SK-N-MC (cell line): ENCODE data around the gene POLG.

Experiments used
- EZH2 ChIP-seq: fragments of 200-600 bp; sonication (generic); IDR thresholded peaks from one replicate; pipeline ENCODE4 v1.6.1; 2017; ENCODE audit warnings: antibody characterized with exemption
- FOXP2 ChIP-seq: optimal IDR thresholded peaks from 2 replicates; pipeline ENCODE3; 2011; ENCODE audit warnings: mild to moderate bottlenecking, moderate library complexity; ENCODE audit not compliant: insufficient read depth; ENCODE audit errors: extremely low read length, control extremely low read depth
- POLR2AphosphoS5 ChIP-seq: IDR thresholded peaks from 2 replicates; pipeline ENCODE4 v1.6.1; 2012; ENCODE audit warnings: mild to moderate bottlenecking, low read depth, low read length, borderline replicate concordance

- TF ChIP-seq EZH2 (no peak), POLR2AphosphoS5 (no peak), FOXP2 (no peak)
These were observed 14.6 kb upstream of the POLG start for GRCh38 chr15:89349206-89349558.
